ENCODE data around the gene SS18L1.

SS18L1 gene

GRCh38 chr20:62160876-62161275, 17.3 kb downstream of the SS18L1 start:
- no peak overlapping the region for H3K4me3 ChIP-seq (ENCODE audit: low read length)
- TF ChIP-seq ZNF274 (IDR thresholded peaks at IDR 0.05; ENCODE audit: low read depth, low read length): no peak

- TF ChIP-seq ZNF274 (IDR thresholded peaks at IDR 0.05; ENCODE audit: low read depth, low read length): no peak
Measured at GRCh38 chr20:62161347-62161746, 17.8 kb downstream of the SS18L1 start.

GRCh38 chr20:62162765-62163484, 19.4 kb downstream of the SS18L1 start:
- H3K4me3 ChIP-seq (ENCODE audit: low read length): no peak overlapping the region
- TF ChIP-seq ZNF274 (IDR thresholded peaks at IDR 0.05; ENCODE audit: low read depth, low read length): no peak

More at GRCh38 chr20:62161347-62161746, 17.8 kb downstream of the SS18L1 start:
- no peak overlapping the region for H3K4me3 ChIP-seq (ENCODE audit: low read length)

- TF ChIP-seq ZNF274 (IDR thresholded peaks at IDR 0.05; ENCODE audit: low read depth, low read length): no peak
- H3K4me3 ChIP-seq (ENCODE audit: low read length): no peak overlapping the region
Measured at GRCh38 chr20:62163485-62163865, 19.9 kb downstream of the SS18L1 start.

GRCh38 chr20:62163986-62164762, 20.6 kb downstream of the SS18L1 start:
- H3K4me3 ChIP-seq (ENCODE audit: low read length): no peak overlapping the region
- no peak for TF ChIP-seq ZNF274 (IDR thresholded peaks at IDR 0.05; ENCODE audit: low read depth, low read length)

- no peak overlapping the region for H3K4me3 ChIP-seq (ENCODE audit: low read length)
- no peak for TF ChIP-seq ZNF274 (IDR thresholded peaks at IDR 0.05; ENCODE audit: low read depth, low read length)
Measured at GRCh38 chr20:62164879-62165761, 21.6 kb downstream of the SS18L1 start.

- no peak overlapping the region for H3K4me3 ChIP-seq (ENCODE audit: low read length)
- TF ChIP-seq ZNF274 (IDR thresholded peaks at IDR 0.05; ENCODE audit: low read depth, low read length): no peak
Measured at GRCh38 chr20:62165762-62166399, 22.3 kb downstream of the SS18L1 start.

GRCh38 chr20:62167474-62167873, 23.9 kb downstream of the SS18L1 start:
- no peak overlapping the region for H3K4me3 ChIP-seq (ENCODE audit: low read length)
- TF ChIP-seq ZNF274 (IDR thresholded peaks at IDR 0.05; ENCODE audit: low read depth, low read length): no peak

- TF ChIP-seq ZNF274 (IDR thresholded peaks at IDR 0.05; ENCODE audit: low read depth, low read length): no peak
- H3K4me3 ChIP-seq (ENCODE audit: low read length): no peak overlapping the region
Measured at GRCh38 chr20:62168061-62168460, 24.5 kb downstream of the SS18L1 start.

GRCh38 chr20:62168890-62169435, 25.4 kb downstream of the SS18L1 start:
- TF ChIP-seq ZNF274 (IDR thresholded peaks at IDR 0.05; ENCODE audit: low read depth, low read length): no peak

GRCh38 chr20:62170536-62170935, 27.0 kb downstream of the SS18L1 start:
- TF ChIP-seq ZNF274 (IDR thresholded peaks at IDR 0.05; ENCODE audit: low read depth, low read length): no peak
- no peak overlapping the region for H3K4me3 ChIP-seq (ENCODE audit: low read length)

More at GRCh38 chr20:62168890-62169435, 25.4 kb downstream of the SS18L1 start:
- no peak overlapping the region for H3K4me3 ChIP-seq (ENCODE audit: low read length)

GRCh38 chr20:62171245-62171644, 27.7 kb downstream of the SS18L1 start:
- TF ChIP-seq ZNF274 (IDR thresholded peaks at IDR 0.05; ENCODE audit: low read depth, low read length): no peak
- H3K4me3 ChIP-seq (ENCODE audit: low read length): no peak overlapping the region

GRCh38 chr20:62172666-62173065, 29.1 kb downstream of the SS18L1 start:
- no peak overlapping the region for H3K4me3 ChIP-seq (ENCODE audit: low read length)
- no peak for TF ChIP-seq ZNF274 (IDR thresholded peaks at IDR 0.05; ENCODE audit: low read depth, low read length)

Measured in GM08714 (cell line).